Nephron progenitor cell (in vitro differentiated cells): ENCODE measurements around the gene KRTAP10-8.

Source experiments
- DNase-seq: peaks from one replicate; pipeline ENCODE4 v3.0.0; 2021
- H3K27ac Mint-ChIP-seq: 2 replicates; pipeline ENCODE4 v1.8.0; 2021; ENCODE audit warnings: mild to moderate bottlenecking, moderate library complexity, mixed read lengths
- H3K27me3 Mint-ChIP-seq: 2 replicates; pipeline ENCODE4 v1.8.0; 2021; ENCODE audit warnings: mild to moderate bottlenecking, low read depth, mixed read lengths; ENCODE audit not compliant: poor library complexity
- H3K36me3 Mint-ChIP-seq: 2 replicates; pipeline ENCODE4 v1.8.0; 2021; ENCODE audit warnings: low read depth, mixed read lengths
- H3K4me1 Mint-ChIP-seq: 2 replicates; pipeline ENCODE4 v1.8.0; 2021; ENCODE audit warnings: mixed read lengths
- H3K4me3 Mint-ChIP-seq: 2 replicates; pipeline ENCODE4 v1.8.0; 2021; ENCODE audit warnings: mild to moderate bottlenecking, moderate library complexity, mixed read lengths
- H3K9me3 Mint-ChIP-seq: 2 replicates; pipeline ENCODE4 v1.8.0; 2021; ENCODE audit warnings: mild to moderate bottlenecking, moderate library complexity, mixed read lengths
- CTCF ChIP-seq: fragments of 200-600 bp; sonication (generic); IDR thresholded peaks from 2 replicates; pipeline ENCODE4 v1.5.0; 2021; ENCODE audit warnings: antibody characterized with exemption

The KRTAP10-8 gene

GRCh38 chr21:44653656-44654575, 42.0 kb downstream of the KRTAP10-8 start:
- no peak overlapping the region for H3K27ac Mint-ChIP-seq
- H3K36me3 Mint-ChIP-seq = peaks cover 7% of the 10 kb centered on the region
- H3K27me3 Mint-ChIP-seq = peaks cover 12% of the 10 kb centered on the region
- no peak for TF ChIP-seq CTCF
- H3K9me3 Mint-ChIP-seq = peaks cover 43% of the 10 kb centered on the region
- DNase-seq = no peak
- peaks cover 8% of the 10 kb centered on the region for H3K4me1 Mint-ChIP-seq
- no peak overlapping the region for H3K4me3 Mint-ChIP-seq

- Mint-ChIP-seq H3K9me3 (peaks cover 43% of the 10 kb centered on the region), H3K27me3 (peaks cover 12% of the 10 kb centered on the region), H3K36me3 (peaks cover 7% of the 10 kb centered on the region), H3K4me1 (peaks cover 16% of the 10 kb centered on the region), H3K27ac (no peak within 1 kb of the TSS), H3K4me3 (no peak within 1 kb of the TSS)
- no peak for TF ChIP-seq CTCF
- no peak for DNase-seq
Measured at GRCh38 chr21:44654576-44655175, 42.8 kb downstream of the KRTAP10-8 start, which contains the start of gene KRTAP12-4. Gene KRTAP12-4, minus strand, starts transcription at chr21:44654659. Its CDS starts 45 bp downstream, at chr21:44654614.

- H3K36me3 Mint-ChIP-seq = peaks cover 7% of the 10 kb centered on the region
- H3K27ac Mint-ChIP-seq = no peak overlapping the region
- TF ChIP-seq CTCF = no peak
Measured at GRCh38 chr21:44656868-44657267, 45.0 kb downstream of the KRTAP10-8 start.

GRCh38 chr21:44657635-44658540, 46.0 kb downstream of the KRTAP10-8 start, which contains the start of gene KRTAP12-3:
Gene KRTAP12-3, plus strand, starts transcription at chr21:44657932. Its CDS starts 48 bp downstream, at chr21:44657980.
- DNase-seq = no peak
- TF ChIP-seq CTCF = no peak

More at GRCh38 chr21:44656868-44657267, 45.0 kb downstream of the KRTAP10-8 start:
- Mint-ChIP-seq H3K4me1 (peaks cover 25% of the 10 kb centered on the region), H3K27me3 (peaks cover 15% of the 10 kb centered on the region), H3K9me3 (peaks cover 60% of the 10 kb centered on the region), H3K4me3 (no peak overlapping the region)
- no peak for DNase-seq

GRCh38 chr21:44658541-44658910, 46.6 kb downstream of the KRTAP10-8 start:
- H3K9me3 Mint-ChIP-seq = peaks cover 62% of the 10 kb centered on the region

More at GRCh38 chr21:44657635-44658540, 46.0 kb downstream of the KRTAP10-8 start, which contains the start of gene KRTAP12-3:
- peaks cover 15% of the 10 kb centered on the region for H3K27me3 Mint-ChIP-seq
- H3K4me1 Mint-ChIP-seq = peaks cover 25% of the 10 kb centered on the region
- no peak within 1 kb of the TSS for H3K27ac Mint-ChIP-seq
- H3K9me3 Mint-ChIP-seq = peaks cover 66% of the 10 kb centered on the region
- H3K4me3 Mint-ChIP-seq = no peak within 1 kb of the TSS
- H3K36me3 Mint-ChIP-seq = peaks cover 7% of the 10 kb centered on the region

More at GRCh38 chr21:44658541-44658910, 46.6 kb downstream of the KRTAP10-8 start:
- Mint-ChIP-seq H3K27me3 (peaks cover 13% of the 10 kb centered on the region), H3K36me3 (peaks cover 7% of the 10 kb centered on the region), H3K27ac (no peak overlapping the region), H3K4me3 (no peak overlapping the region), H3K4me1 (peaks cover 25% of the 10 kb centered on the region)
- DNase-seq = no peak
- no peak for TF ChIP-seq CTCF
